IMR-90 (cell line): ENCODE results near the gene TBC1D24. TPM values are rescaled to one million over a fixed set of nuclear protein-coding genes. Genes with fewer than 3 reads are reported as not detected.

Experiments used
- ATAC-seq: fragments of 200-7000 bp; cut with Tn5 transposase; 2 replicates; pipeline ENCODE4 v1.9.1; 2020; ENCODE audit warnings: low read depth, mild to moderate bottlenecking, moderate library complexity
- BruUV-seq: library from RNA; stranded (reverse); fragments of 400-500 nt; replicated peaks from 2 replicates; lab custom pipeline; 2021; lab: Mats Ljungman, UMichigan
- CTCF ChIA-PET: fragments of 300-600 bp; formaldehyde crosslinking; extraction: SDS; loops from one replicate; lab custom pipeline; 2021; ENCODE audit warnings: antibody characterized with exemption; lab: Yijun Ruan, JAX
- POLR2A ChIA-PET: fragments of 300-600 bp; sonication (Branson Sonifier 250); formaldehyde crosslinking; loops from one replicate; lab custom pipeline; 2022; ENCODE audit warnings: antibody characterized with exemption; ENCODE audit not compliant: unreplicated experiment; lab: Charles Lee
- DNase-seq: peaks from one replicate; pipeline ENCODE4 v3.0.0; 2013
- H2AFZ ChIP-seq: replicated peaks from 2 replicates; pipeline ENCODE3; 2013; ENCODE audit warnings: low read length, mild to moderate bottlenecking; ENCODE audit not compliant: poor library complexity
- H2AK5ac ChIP-seq: 2 replicates; pipeline ENCODE4 v1.6.1; 2013; ENCODE audit warnings: low read depth, low read length, inconsistent platforms
- H2AK9ac ChIP-seq: replicated peaks from 2 replicates; pipeline ENCODE3; 2013; ENCODE audit warnings: mild to moderate bottlenecking, low read depth, low read length, moderate library complexity; ENCODE audit not compliant: poor library complexity
- H2BK120ac ChIP-seq: 2 replicates; pipeline ENCODE4 v1.6.1; 2013; ENCODE audit warnings: low read depth, low read length, inconsistent platforms
- H2BK15ac ChIP-seq: 3 replicates; pipeline ENCODE4 v1.6.1; 2013; ENCODE audit warnings: low read depth, low read length, inconsistent platforms
- H2BK20ac ChIP-seq: 2 replicates; pipeline ENCODE4 v1.6.1; 2013; ENCODE audit warnings: low read depth, mild to moderate bottlenecking, inconsistent platforms, low read length, moderate library complexity
- H2BK5ac ChIP-seq: 2 replicates; pipeline ENCODE4 v1.6.1; 2013; ENCODE audit warnings: mild to moderate bottlenecking, low read depth, low read length, inconsistent platforms; ENCODE audit not compliant: poor library complexity, severe bottlenecking
- H3K14ac ChIP-seq: replicated peaks from 2 replicates; pipeline ENCODE4 v1.6.1; 2013; ENCODE audit warnings: low read depth, low read length, inconsistent platforms
- H3K18ac ChIP-seq: 2 replicates; pipeline ENCODE4 v1.6.1; 2013; ENCODE audit warnings: low read depth, low read length, control low read depth
- H3K23ac ChIP-seq: 2 replicates; pipeline ENCODE4 v1.6.1; 2013; ENCODE audit warnings: low read depth, low read length, inconsistent platforms
- H3K27ac ChIP-seq: 2 replicates; pipeline ENCODE4 v1.5.1; 2013; ENCODE audit warnings: mild to moderate bottlenecking, control low read depth, low read length; ENCODE audit not compliant: insufficient read depth
- H3K27me3 ChIP-seq: 2 replicates; pipeline ENCODE4 v1.6.1; 2013; ENCODE audit warnings: low read length; ENCODE audit not compliant: control insufficient read depth, insufficient read depth
- H3K36me3 ChIP-seq: 2 replicates; pipeline ENCODE4 v1.6.1; 2013; ENCODE audit warnings: low read length, mixed read lengths; ENCODE audit not compliant: control insufficient read depth, insufficient read depth
- H3K4ac ChIP-seq: 2 replicates; pipeline ENCODE4 v1.6.1; 2013; ENCODE audit warnings: low read depth, low read length, inconsistent platforms
- H3K4me1 ChIP-seq: 2 replicates; pipeline ENCODE4 v1.6.1; 2013; ENCODE audit warnings: low read length, mixed read lengths; ENCODE audit not compliant: control insufficient read depth, insufficient read depth
- H3K4me2 ChIP-seq: 2 replicates; pipeline ENCODE4 v1.6.1; 2013; ENCODE audit warnings: low read depth, mild to moderate bottlenecking, control low read depth, low read length, moderate library complexity
- H3K4me3 ChIP-seq: 2 replicates; pipeline ENCODE4 v1.5.1; 2013; ENCODE audit warnings: low read depth, mild to moderate bottlenecking, control low read depth, low read length, moderate library complexity; ENCODE audit not compliant: insufficient read depth
- H3K56ac ChIP-seq: 2 replicates; pipeline ENCODE4 v1.6.1; 2013; ENCODE audit warnings: low read length, inconsistent platforms; ENCODE audit not compliant: insufficient read depth; ENCODE audit errors: extremely low read depth
- H3K79me1 ChIP-seq, 2 experiments: 2 replicates each; pipeline ENCODE4 v1.6.1; 2013; ENCODE audit warnings: low read length in 2 of 2, inconsistent platforms in 1 of 2, low read depth in 1 of 2
- H3K9ac ChIP-seq: 2 replicates; pipeline ENCODE4 v1.6.1; 2013; ENCODE audit warnings: low read depth, low read length, control low read depth
- H3K9me1 ChIP-seq: 2 replicates; pipeline ENCODE4 v1.6.1; 2013; ENCODE audit warnings: low read length, inconsistent platforms; ENCODE audit not compliant: insufficient read depth
- H3K9me3 ChIP-seq: 2 replicates; pipeline ENCODE4 v1.6.1; 2013; ENCODE audit warnings: low read length; ENCODE audit not compliant: control insufficient read depth, insufficient read depth
- H4K20me1 ChIP-seq: 2 replicates; pipeline ENCODE4 v1.6.1; 2013; ENCODE audit warnings: low read length, inconsistent platforms; ENCODE audit not compliant: insufficient read depth
- H4K5ac ChIP-seq: 2 replicates; pipeline ENCODE4 v1.6.1; 2013; ENCODE audit warnings: mild to moderate bottlenecking, low read depth, low read length, control low read depth
- H4K8ac ChIP-seq, 2 experiments: 2 replicates each; pipeline ENCODE4 v1.6.1; 2013; ENCODE audit warnings: low read depth in 2 of 2, low read length in 2 of 2, control low read depth in 1 of 2, inconsistent platforms in 1 of 2
- H4K91ac ChIP-seq: 2 replicates; pipeline ENCODE4 v1.6.1; 2013; ENCODE audit warnings: low read depth, low read length, inconsistent platforms; ENCODE audit not compliant: insufficient read depth
- BHLHE40 ChIP-seq: fragments of 150-350 bp; IDR thresholded peaks from 2 replicates; pipeline ENCODE4 v1.6.1; 2016; ENCODE audit warnings: mild to moderate bottlenecking, low read depth, low read length
- CHD1 ChIP-seq: IDR thresholded peaks from 2 replicates; pipeline ENCODE4 v1.6.1; 2012; ENCODE audit warnings: low read depth, low read length, improper control_type of control experiment
- FOS ChIP-seq: fragments of 150-350 bp; IDR thresholded peaks from 2 replicates; pipeline ENCODE4 v1.6.1; 2016; ENCODE audit warnings: low read depth, low read length
- MAZ ChIP-seq: IDR thresholded peaks from 2 replicates; pipeline ENCODE4 v1.6.1; 2012; ENCODE audit warnings: low read depth, mild to moderate bottlenecking, low read length, improper control_type of control experiment, moderate library complexity, borderline replicate concordance
- MXI1 ChIP-seq: IDR thresholded peaks from 2 replicates; pipeline ENCODE4 v1.6.1; 2012; ENCODE audit warnings: low read depth, mild to moderate bottlenecking, low read length, moderate library complexity, borderline replicate concordance
- NFE2L2 ChIP-seq: fragments of 150-350 bp; IDR thresholded peaks from 2 replicates; pipeline ENCODE4 v1.6.1; 2016; ENCODE audit warnings: low read depth, mild to moderate bottlenecking, low read length
- POLR2A ChIP-seq: IDR thresholded peaks from 2 replicates; pipeline ENCODE4 v1.6.1; 2012; ENCODE audit warnings: mild to moderate bottlenecking, low read depth, low read length
- RAD21 ChIP-seq: IDR thresholded peaks from 2 replicates; pipeline ENCODE4 v1.6.1; 2012; ENCODE audit warnings: low read length, improper control_type of control experiment
- RCOR1 ChIP-seq: IDR thresholded peaks from 2 replicates; pipeline ENCODE4 v1.6.1; 2012; ENCODE audit warnings: mild to moderate bottlenecking, low read length, improper control_type of control experiment; ENCODE audit not compliant: insufficient replicate concordance
- RFX5 ChIP-seq: IDR thresholded peaks from 2 replicates; pipeline ENCODE4 v1.8.0; 2012; ENCODE audit warnings: low read depth, mild to moderate bottlenecking, low read length, moderate library complexity
- SMC3 ChIP-seq: fragments of 150-350 bp; IDR thresholded peaks from 2 replicates; pipeline ENCODE4 v1.6.1; 2016; ENCODE audit warnings: low read depth, mild to moderate bottlenecking, antibody characterized with exemption, low read length, moderate library complexity
- WGBS, 2 experiments: methylation state at CpG; one replicate each; pipeline versions ENCODE4 v1.1.5 to v1.1.7; 2013; ENCODE audit warnings: missing lambda C conversion rate in 2 of 2; ENCODE audit not compliant: insufficient read length in 1 of 2; ENCODE audit errors: extremely low coverage in 2 of 2; 5-methylcytosine and 5-hydroxymethylcytosine counted together
- dilution Hi-C: fragments of 300-500 bp; cut with HindIII; formaldehyde crosslinking; loops from one replicate; pipeline ENCODE4 v1.14.3; 2018; ENCODE audit warnings: low sequenced_read_pairs; ENCODE audit not compliant: unreplicated experiment
- in situ Hi-C: fragments of 300-500 bp; cut with MboI; formaldehyde crosslinking; loops from 3 replicates; pipeline ENCODE4 v1.14.3; 2019; ENCODE audit warnings: low sequenced_read_pairs, inconsistent platforms, mixed read lengths
- intact Hi-C: fragments of 100-400 bp; cut with micrococcal nuclease; formaldehyde crosslinking; loops from 2 replicates; pipeline ENCODE4 v1.10.0; 2022
- polyA plus RNA-seq, 3 experiments: library from polyadenylated mRNA; depleted of rRNA; stranded (reverse); fragments of >200 nt; gene quantifications; 2 replicates each; pipeline ENCODE4 v1.2.3, GENCODE V29; 2012; ENCODE audit warnings: low replicate concordance in 1 of 3
- total RNA-seq: library from RNA; depleted of rRNA; stranded (reverse); fragments of >200 nt; gene quantifications from 2 replicates; pipeline ENCODE4 v1.2.3, GENCODE V29; 2012
- TF ChIP-seq, protein P1 (sequence below): conservative IDR thresholded peaks from 2 replicates; pipeline ENCODE4 v1.5.1; 2012; ENCODE audit warnings: mild to moderate bottlenecking, low read depth, low read length, improper control_type of control experiment
- TF ChIP-seq, protein P2 (sequence below): fragments of 150-350 bp; IDR thresholded peaks from 2 replicates; pipeline ENCODE4 v1.6.1; 2017; ENCODE audit warnings: mild to moderate bottlenecking, antibody characterized with exemption, low read length, low read depth

TBC1D24 gene
- total and polyA plus RNA-seq, 2 of the 4 experiments (the other 2 are of a cell fraction): 7.5 to 13.4 TPM

DNA sequence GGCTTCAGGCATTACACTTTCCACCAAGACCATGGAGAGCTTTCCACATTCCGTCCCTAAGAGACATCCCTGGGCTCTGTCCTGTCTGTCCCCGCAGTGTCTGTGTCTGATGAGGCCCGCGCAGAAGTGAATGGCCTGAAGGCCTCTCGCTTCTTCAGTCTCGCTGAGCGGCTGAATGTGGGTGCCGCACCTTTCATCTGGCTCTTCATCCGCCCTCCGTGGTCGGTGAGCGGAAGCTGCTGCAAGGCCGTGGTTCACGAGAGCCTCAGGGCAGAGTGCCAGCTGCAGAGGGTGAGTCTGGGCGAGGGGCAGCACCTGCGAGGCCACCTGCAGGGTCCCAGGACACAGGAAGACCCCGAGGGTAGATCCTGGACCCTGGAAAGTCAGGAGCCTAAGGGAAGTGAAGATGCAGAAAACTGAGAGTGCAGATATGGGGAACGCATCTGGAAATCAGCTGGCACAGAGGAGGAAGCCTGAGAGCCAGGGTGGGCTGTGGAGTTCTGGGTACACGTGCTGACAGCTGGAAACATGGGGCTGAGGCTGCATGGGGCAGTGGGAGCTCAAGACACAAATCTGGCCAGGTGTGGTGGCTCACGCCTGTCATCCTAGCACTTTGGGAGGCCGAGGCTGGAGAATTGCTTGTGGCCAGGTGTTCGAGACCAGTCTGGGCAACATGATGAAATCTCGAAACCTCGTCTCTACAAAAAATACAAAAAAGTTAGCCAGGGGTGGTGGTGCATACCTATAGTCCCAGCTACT, 37.7 kb upstream of the TBC1D24 start:
- no peak overlapping the region for H3K23ac ChIP-seq
- no peak overlapping the region for H4K91ac ChIP-seq
- POLR2A ChIA-PET: interaction anchor here (0.6 kb wide), 1 partner anchor 158 kb away, joined by 4 read pairs; no protein-coding TSS in a partner anchor
- H3K14ac ChIP-seq: no peak overlapping the region
- H2BK15ac ChIP-seq: no peak overlapping the region
- H2AK9ac ChIP-seq: peak overlapping the region; percentile 31
- ATAC-seq: no peak
- dilution Hi-C loops (no loop called here), in situ Hi-C loops (no loop called here), intact Hi-C loops (no loop called here)
- 0 out of 2 replicates have a peak, but pooled peaks cover 3% of the 10 kb centered on the region for H4K20me1 ChIP-seq
- H3K18ac ChIP-seq: no peak overlapping the region
- no peaks in the 10 kb centered on the region; the same call in 1 of the 2 replicates for H3K9me1 ChIP-seq
- CTCF ChIA-PET: no interaction called here
- no peak for DNase-seq
- H3K4me2 ChIP-seq: no peak overlapping the region
- H3K27me3 ChIP-seq: no peaks in the 10 kb centered on the region
- H4K5ac ChIP-seq: no peak overlapping the region
- no TSS peak for BruUV-seq
- no peak overlapping the region for H3K56ac ChIP-seq
- peaks cover 43% of the 10 kb centered on the region for H3K36me3 ChIP-seq
- H2BK20ac ChIP-seq: no peak overlapping the region
- H3K4ac ChIP-seq: no peak overlapping the region
- no peak overlapping the region for H2BK5ac ChIP-seq
- H2AK5ac ChIP-seq: no peak overlapping the region
- no peak overlapping the region for H3K9ac ChIP-seq
- no peaks in the 10 kb centered on the region for H3K4me1 ChIP-seq
- no peak overlapping the region for H3K27ac ChIP-seq
- no peak for TF ChIP-seq SMC3
- no peak for TF ChIP-seq FOS
- TF ChIP-seq, protein P1, sequence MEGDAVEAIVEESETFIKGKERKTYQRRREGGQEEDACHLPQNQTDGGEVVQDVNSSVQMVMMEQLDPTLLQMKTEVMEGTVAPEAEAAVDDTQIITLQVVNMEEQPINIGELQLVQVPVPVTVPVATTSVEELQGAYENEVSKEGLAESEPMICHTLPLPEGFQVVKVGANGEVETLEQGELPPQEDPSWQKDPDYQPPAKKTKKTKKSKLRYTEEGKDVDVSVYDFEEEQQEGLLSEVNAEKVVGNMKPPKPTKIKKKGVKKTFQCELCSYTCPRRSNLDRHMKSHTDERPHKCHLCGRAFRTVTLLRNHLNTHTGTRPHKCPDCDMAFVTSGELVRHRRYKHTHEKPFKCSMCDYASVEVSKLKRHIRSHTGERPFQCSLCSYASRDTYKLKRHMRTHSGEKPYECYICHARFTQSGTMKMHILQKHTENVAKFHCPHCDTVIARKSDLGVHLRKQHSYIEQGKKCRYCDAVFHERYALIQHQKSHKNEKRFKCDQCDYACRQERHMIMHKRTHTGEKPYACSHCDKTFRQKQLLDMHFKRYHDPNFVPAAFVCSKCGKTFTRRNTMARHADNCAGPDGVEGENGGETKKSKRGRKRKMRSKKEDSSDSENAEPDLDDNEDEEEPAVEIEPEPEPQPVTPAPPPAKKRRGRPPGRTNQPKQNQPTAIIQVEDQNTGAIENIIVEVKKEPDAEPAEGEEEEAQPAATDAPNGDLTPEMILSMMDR: no peak
- TF ChIP-seq, protein P2, sequence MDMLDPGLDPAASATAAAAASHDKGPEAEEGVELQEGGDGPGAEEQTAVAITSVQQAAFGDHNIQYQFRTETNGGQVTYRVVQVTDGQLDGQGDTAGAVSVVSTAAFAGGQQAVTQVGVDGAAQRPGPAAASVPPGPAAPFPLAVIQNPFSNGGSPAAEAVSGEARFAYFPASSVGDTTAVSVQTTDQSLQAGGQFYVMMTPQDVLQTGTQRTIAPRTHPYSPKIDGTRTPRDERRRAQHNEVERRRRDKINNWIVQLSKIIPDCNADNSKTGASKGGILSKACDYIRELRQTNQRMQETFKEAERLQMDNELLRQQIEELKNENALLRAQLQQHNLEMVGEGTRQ: no peak
- TF ChIP-seq RFX5: no peak
- TF ChIP-seq RAD21: no peak
- no peak for TF ChIP-seq RCOR1
- no peak for TF ChIP-seq MAZ
- no peak for TF ChIP-seq NFE2L2
- no peak for TF ChIP-seq POLR2A
- TF ChIP-seq CHD1: no peak
- no peak for TF ChIP-seq MXI1
- TF ChIP-seq BHLHE40: no peak
- peaks cover 43 to 49% of the 10 kb centered on the region in 2 experiments for H3K79me1 ChIP-seq
- no peaks in the 10 kb centered on the region for H3K9me3 ChIP-seq
- no peak overlapping the region for H2AFZ ChIP-seq
- H4K8ac ChIP-seq: no peak overlapping the region
- H2BK120ac ChIP-seq: no peak overlapping the region
- H3K4me3 ChIP-seq: no peak overlapping the region
- WGBS, 2 experiments: 94% methylated on average over 18 of the region's 24 CpGs; no CpG with 5 or more reads in 1 of the 2 experiments
